ENCODE results near the gene HSPA12B.

The HSPA12B gene, protein sequence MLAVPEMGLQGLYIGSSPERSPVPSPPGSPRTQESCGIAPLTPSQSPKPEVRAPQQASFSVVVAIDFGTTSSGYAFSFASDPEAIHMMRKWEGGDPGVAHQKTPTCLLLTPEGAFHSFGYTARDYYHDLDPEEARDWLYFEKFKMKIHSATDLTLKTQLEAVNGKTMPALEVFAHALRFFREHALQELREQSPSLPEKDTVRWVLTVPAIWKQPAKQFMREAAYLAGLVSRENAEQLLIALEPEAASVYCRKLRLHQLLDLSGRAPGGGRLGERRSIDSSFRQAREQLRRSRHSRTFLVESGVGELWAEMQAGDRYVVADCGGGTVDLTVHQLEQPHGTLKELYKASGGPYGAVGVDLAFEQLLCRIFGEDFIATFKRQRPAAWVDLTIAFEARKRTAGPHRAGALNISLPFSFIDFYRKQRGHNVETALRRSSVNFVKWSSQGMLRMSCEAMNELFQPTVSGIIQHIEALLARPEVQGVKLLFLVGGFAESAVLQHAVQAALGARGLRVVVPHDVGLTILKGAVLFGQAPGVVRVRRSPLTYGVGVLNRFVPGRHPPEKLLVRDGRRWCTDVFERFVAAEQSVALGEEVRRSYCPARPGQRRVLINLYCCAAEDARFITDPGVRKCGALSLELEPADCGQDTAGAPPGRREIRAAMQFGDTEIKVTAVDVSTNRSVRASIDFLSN

DNA sequence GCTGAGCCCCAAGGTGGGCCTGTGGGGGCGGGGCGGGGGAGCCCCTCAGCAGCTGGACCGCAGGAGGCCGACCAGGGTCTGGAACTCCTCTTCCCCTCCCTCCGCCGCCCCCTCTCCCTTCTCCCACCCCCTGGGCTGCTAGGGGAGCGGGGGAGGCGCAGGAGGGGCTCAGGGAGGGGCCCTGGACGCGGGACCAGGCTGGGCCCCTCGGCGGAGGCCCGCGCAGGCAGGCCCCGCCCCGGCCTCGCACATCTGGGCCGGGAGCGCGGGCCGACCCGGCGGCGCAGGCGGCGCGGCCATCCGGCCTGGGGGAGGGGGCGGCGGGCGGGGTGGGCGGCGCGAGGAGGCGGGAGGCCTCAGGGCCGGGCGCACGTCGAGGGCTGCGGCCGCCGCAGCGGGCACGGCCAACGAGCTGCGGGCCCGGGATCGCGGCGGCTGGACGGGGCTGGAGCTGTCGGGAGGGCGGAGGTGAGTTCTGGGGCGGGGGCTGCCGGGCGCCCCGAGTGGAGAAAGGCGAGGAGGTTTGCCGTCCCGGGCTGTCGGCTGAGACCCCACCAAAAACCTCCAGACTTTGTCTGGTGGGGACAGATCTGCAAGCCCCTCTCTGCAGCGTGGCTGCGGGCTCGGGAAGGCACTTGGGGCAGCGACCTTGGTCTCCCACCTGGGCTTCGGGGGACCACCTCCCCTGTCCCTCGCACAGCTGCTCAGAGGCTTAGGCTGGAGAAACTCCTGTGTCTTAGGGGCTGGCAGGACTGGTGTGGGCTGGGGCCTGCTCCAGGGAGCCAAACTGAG, at the start of gene HSPA12B:
Gene HSPA12B (plus strand): TSS at position 359 of the 792 bp plus-strand sequence. CDS start 5,990 bp downstream, outside the sequence.
- DNase-seq (ENCODE audit: low spot score), result no peak

DNA sequence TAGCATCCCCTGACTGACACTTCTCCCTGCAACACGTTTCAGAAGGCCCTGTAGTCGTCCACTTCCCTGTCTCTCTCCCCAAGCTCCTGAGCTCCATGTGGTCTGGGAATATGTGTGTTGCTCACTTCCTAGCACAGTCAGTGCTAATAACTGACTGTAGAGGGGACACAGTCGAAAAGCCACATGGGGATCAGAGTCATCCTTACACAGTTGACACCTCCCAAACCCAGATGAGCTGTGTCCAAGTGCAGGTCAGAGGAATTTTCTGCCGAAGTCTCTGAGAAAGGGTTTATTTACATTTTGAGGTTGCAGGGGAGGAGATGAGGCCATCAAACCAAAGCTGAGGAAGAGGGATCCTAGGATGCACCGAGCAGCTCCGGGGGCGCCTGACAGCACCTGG, 47.1 kb upstream of the HSPA12B start:
- no peak for DNase-seq (ENCODE audit: low spot score)
- TF ChIP-seq, protein P1, sequence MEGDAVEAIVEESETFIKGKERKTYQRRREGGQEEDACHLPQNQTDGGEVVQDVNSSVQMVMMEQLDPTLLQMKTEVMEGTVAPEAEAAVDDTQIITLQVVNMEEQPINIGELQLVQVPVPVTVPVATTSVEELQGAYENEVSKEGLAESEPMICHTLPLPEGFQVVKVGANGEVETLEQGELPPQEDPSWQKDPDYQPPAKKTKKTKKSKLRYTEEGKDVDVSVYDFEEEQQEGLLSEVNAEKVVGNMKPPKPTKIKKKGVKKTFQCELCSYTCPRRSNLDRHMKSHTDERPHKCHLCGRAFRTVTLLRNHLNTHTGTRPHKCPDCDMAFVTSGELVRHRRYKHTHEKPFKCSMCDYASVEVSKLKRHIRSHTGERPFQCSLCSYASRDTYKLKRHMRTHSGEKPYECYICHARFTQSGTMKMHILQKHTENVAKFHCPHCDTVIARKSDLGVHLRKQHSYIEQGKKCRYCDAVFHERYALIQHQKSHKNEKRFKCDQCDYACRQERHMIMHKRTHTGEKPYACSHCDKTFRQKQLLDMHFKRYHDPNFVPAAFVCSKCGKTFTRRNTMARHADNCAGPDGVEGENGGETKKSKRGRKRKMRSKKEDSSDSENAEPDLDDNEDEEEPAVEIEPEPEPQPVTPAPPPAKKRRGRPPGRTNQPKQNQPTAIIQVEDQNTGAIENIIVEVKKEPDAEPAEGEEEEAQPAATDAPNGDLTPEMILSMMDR (IDR thresholded peaks at IDR 0.05; ENCODE audit: extremely low read depth, missing control alignments), result no peak

More for the DNA sequence above, at the start of gene HSPA12B:
- TF ChIP-seq, protein P1 (IDR thresholded peaks at IDR 0.05; ENCODE audit: extremely low read depth, missing control alignments), result no peak

DNA sequence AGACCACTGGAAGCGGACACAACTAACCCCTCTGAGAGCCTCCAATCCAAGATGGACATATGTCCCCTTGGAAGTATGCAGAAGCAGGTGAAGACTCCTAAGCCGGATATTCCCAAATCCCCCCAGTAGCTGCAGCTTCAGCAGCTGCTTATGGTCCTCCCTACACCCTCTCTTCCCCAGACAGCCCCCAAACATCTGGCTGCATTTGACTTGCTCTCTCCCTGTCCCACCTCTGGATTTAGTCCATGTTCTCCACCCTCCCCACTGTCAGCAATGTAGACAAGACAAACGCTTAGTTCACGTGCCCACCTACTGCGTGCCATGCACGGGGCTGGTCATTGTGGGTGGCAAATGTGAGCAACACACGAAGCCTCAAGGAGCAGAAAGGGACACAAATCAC, 46.1 kb upstream of the HSPA12B start:
- no peak for DNase-seq (ENCODE audit: low spot score)
- TF ChIP-seq, protein P1 (IDR thresholded peaks at IDR 0.05; ENCODE audit: extremely low read depth, missing control alignments), result no peak

DNA sequence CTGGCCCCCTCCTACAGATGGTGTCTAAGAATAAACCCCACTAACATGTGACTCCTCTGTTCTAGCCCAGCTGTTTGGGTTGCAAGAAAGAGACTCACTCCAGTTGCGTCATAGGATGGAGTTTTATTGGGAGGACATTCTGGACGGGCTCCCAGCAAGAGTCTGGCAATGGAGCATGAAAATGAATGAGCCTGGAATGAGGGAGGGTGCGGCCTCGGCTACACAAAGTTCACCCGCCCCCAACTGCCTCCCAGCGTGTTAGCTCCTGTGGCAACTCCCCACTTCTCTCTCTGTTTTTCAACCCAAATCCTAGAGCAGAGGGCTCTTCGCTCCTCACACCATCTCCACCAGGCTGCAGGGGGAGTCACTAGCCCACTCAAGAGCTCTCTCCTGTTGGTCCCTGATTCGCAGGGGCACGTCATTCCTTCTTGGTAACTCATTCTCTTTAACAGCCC, 45.6 kb upstream of the HSPA12B start:
- TF ChIP-seq, protein P1 (IDR thresholded peaks at IDR 0.05; ENCODE audit: extremely low read depth, missing control alignments), result no peak
- DNase-seq (ENCODE audit: low spot score), result no peak

DNA sequence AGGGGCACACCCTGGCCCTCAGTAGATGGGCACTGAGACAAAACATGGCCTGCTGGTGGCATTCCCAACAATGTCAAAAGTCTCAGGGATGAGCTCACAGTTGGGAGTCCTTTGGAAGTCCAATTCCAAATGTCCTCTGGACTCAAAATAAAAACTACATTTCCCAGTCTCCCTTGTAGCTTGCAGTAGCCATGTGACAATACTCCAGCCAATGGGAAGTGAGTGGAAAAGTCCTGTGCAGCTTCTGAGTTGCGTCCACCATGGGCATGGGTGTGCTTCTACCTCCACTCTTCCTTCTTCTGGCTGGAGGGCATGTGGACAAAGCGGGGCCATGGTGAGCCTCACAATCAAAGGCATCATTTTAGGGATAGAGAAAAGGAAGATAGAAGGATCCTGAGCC, 44.8 kb upstream of the HSPA12B start:
- DNase-seq (ENCODE audit: low spot score), result no peak
- TF ChIP-seq, protein P1 (IDR thresholded peaks at IDR 0.05; ENCODE audit: extremely low read depth, missing control alignments), result no peak

DNA sequence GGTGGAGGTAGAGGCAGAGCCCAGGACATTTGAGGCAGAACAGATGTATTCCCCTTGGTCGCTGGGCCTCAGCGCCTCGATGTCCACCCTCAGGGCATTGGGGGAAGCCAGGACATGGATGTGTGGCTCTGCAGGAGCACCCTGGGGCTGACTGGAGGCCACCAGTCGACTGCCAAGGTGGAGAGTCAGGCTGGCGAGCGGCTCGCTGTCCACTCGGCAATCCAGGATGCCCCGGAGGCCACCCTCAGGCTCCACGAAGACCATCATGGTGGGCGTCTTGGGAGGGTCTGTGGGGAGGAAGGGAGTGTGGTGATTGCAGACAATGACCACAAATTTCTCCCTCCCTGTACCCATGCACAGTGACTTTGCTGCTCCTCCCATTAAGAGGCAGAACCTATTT, 42.5 kb upstream of the HSPA12B start:
- no peak for DNase-seq (ENCODE audit: low spot score)
- TF ChIP-seq, protein P1 (IDR thresholded peaks at IDR 0.05; ENCODE audit: extremely low read depth, missing control alignments), result no peak

Measured in GM20000 (cell line).